Glomerular visceral epithelial cell (primary cell): ENCODE data around the gene SLC25A21.
"Not testable (repeated sequence)": the region's sequence is repeated elsewhere in the genome, so short reads cannot be mapped to it uniquely, and the experiment has no call there.

Source experiments
- DNase-seq: peaks from one replicate; pipeline ENCODE4 v3.0.0-alpha.2; 2016; ENCODE audit errors: extremely low spot score

The SLC25A21 gene

GRCh38 chr14:36986407-36986806 lies 186.0 kb downstream of the SLC25A21 start:
- no peak for DNase-seq

- peak; percentile 21 for DNase-seq
Observed at GRCh38 chr14:36981832-36982529, 190.4 kb downstream of the SLC25A21 start.

- not testable (repeated sequence) for DNase-seq
Observed at GRCh38 chr14:36980413-36980812, 192.0 kb downstream of the SLC25A21 start.

GRCh38 chr14:36979863-36980262 lies 192.5 kb downstream of the SLC25A21 start:
- no peak for DNase-seq

- no peak for DNase-seq
Observed at GRCh38 chr14:36976571-36977023, 195.8 kb downstream of the SLC25A21 start.

- DNase-seq, result no peak
Observed at GRCh38 chr14:36975834-36976233, 196.6 kb downstream of the SLC25A21 start.

- DNase-seq, result no peak
Observed at GRCh38 chr14:36974985-36975384, 197.4 kb downstream of the SLC25A21 start.

GRCh38 chr14:36973806-36974442 lies 198.5 kb downstream of the SLC25A21 start:
- no peak for DNase-seq

GRCh38 chr14:36971263-36971855 lies 201.0 kb downstream of the SLC25A21 start:
- no peak for DNase-seq

GRCh38 chr14:36967892-36968555 lies 204.4 kb downstream of the SLC25A21 start:
- DNase-seq, result no peak

GRCh38 chr14:36955967-36956366 lies 216.4 kb downstream of the SLC25A21 start:
- no peak for DNase-seq

- DNase-seq, result no peak
Observed at GRCh38 chr14:36955376-36955775, 217.0 kb downstream of the SLC25A21 start.

GRCh38 chr14:36952689-36953088 lies 219.7 kb downstream of the SLC25A21 start:
- DNase-seq, result no peak

GRCh38 chr14:36951380-36951911 lies 221.0 kb downstream of the SLC25A21 start:
- DNase-seq, result no peak

- no peak for DNase-seq
Observed at GRCh38 chr14:36950812-36951211, 221.6 kb downstream of the SLC25A21 start.

- no peak for DNase-seq
Observed at GRCh38 chr14:36949371-36949770, 223.0 kb downstream of the SLC25A21 start.

GRCh38 chr14:36948157-36948859 lies 224.1 kb downstream of the SLC25A21 start:
- DNase-seq, result no peak

- DNase-seq, result no peak
Observed at GRCh38 chr14:36947362-36947761, 225.0 kb downstream of the SLC25A21 start.

- no peak for DNase-seq
Observed at GRCh38 chr14:36946872-36947271, 225.5 kb downstream of the SLC25A21 start.

GRCh38 chr14:36944307-36945010 lies 227.9 kb downstream of the SLC25A21 start:
- no peak for DNase-seq
